GM21390 (cell line): Measurements from ENCODE around the gene NBAS.
A peak's percentile ranks its signal among the peaks of the same experiment; 100 is the strongest.

Source experiments
- ATAC-seq: cut with Tn5 transposase; IDR thresholded peaks from one replicate; pipeline ENCODE4 v1.9.1; 2021; ENCODE audit not compliant: unreplicated experiment

NBAS gene

GRCh38 chr2:15560988-15561573 lies at the start of gene NBAS:
Gene NBAS (minus strand): TSS chr2:15561334. CDS start chr2:15561304, 30 bp downstream.
- ATAC-seq: peak; percentile 87

GRCh38 chr2:15610430-15610952 lies 49.4 kb upstream of the NBAS start:
- no peak for ATAC-seq

- no peak for ATAC-seq
Measured at GRCh38 chr2:15609341-15610042, 48.4 kb upstream of the NBAS start.

- no peak for ATAC-seq
Measured at GRCh38 chr2:15608392-15608761, 47.2 kb upstream of the NBAS start.

DNA sequence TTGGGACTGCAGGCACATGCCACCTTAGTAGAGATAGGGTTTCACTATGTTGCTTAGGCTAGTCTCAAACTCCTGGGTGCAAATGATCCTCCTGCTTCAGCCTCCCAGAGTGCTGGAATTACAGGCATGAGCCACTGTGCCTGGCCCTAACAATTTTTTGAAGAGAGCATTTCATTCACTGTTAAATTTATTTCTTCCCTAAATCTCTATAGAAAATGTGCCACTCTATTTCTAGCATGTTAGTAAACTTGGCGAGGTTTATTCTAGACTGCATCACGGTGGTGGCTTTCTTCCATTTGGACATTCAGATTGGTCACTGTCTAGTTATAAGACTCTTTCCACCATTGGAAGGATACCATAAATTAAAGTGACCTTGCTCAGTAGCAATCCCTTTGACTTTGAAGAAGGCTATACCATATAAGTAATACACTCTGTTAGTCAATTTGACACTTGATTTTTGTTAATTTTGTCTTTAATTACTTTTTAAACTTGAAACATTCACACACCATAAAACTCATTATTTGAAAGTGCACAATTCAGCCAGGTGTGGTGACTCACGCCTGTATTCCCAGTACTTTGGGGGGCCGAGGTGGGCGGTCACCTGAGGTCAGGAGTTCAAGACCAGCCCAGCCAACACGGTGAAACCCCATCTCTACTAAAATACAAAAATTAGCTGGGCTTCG lies 46.7 kb upstream of the NBAS start:
- ATAC-seq: no peak

DNA sequence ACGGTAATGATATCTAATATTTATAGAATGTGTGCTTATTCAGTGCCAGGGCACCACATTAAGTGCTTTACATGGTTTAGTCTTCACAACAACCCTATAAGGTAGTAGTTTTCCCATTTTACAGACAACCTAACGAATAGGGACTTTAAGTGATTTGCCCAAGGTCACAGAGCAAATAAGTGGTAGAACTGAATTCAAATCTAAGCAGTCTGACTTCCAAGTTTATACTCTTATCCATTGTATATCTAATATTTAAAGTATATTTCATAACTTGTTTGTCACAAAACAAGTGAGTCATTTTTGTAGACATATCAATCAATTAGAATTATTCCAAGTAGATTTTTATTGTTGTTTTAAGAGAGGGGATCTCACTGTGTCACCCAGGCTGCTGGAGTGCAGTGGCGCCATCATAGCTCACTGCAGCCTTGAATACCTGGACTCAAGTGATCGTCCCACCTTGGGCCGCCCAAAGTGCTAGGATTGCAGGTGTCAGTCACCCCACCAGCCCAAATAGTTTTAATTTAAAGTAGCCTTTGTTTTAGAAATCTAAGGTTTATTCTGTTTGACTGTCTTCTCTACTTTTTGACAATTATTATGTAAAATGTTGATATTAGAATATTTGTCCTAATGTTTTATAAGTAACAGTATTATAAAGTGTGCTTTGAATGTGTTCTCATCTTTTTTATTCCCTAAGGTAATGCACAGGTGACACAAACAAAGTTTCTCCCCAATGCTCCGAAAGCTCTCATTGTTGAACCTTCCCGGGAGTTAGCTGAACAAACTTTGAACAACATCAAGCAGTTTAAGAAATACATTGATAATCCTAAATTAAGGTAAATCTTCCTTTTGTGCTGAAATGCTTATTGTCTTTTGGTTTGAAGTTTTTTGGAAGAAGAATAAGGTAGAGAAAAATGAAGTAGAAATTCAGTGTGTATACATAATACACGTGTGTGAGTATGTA lies 45.6 kb upstream of the NBAS start:
- ATAC-seq: no peak

- no peak for ATAC-seq
Measured at GRCh38 chr2:15605721-15606120, 44.6 kb upstream of the NBAS start.

GRCh38 chr2:15603948-15604347 lies 42.8 kb upstream of the NBAS start:
- ATAC-seq: no peak

GRCh38 chr2:15603044-15603765 lies 42.1 kb upstream of the NBAS start:
- ATAC-seq: no peak

DNA sequence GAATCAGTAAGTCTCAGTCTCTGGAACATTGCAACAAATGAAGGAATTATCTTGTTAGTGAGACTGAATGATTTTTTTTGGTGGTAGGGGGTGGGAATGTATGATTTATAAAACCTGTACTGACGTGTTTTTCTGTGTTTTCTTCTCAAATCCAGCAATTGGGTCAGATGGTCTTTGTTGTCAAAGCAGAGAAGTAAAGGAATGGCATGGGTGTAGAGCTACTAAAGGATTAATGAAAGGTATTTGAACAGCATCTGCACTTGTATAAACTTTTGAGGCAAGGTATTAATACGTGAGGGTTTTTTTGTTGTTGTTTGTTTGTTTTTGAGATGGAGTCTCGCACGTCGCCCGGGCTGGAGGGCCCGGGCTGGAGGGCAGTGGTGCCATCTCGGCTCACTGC lies 41.3 kb upstream of the NBAS start:
- no peak for ATAC-seq

DNA sequence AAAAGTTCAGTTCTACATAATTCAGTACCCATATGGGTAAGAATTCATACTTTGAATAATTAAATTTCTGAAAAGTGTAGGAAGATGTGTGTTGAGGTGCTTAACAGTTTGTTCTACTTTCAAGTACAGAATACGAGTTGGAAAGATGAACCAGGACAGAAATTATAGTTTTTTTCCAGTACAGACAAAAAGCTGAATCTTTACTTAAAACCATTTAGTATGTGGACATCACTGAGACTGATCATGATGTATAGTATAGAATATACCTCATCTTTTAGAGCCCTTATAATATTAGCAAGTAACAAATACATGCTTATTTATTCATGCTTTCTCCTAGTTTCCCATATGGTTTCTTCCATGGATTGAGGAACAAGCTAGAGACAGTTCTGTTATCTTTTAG lies 40.5 kb upstream of the NBAS start:
- no peak for ATAC-seq

GRCh38 chr2:15599994-15600393 lies 38.9 kb upstream of the NBAS start:
- ATAC-seq: no peak

- ATAC-seq: no peak
Measured at GRCh38 chr2:15596968-15597367, 35.8 kb upstream of the NBAS start.

GRCh38 chr2:15596350-15596749 lies 35.2 kb upstream of the NBAS start:
- ATAC-seq: no peak

GRCh38 chr2:15595936-15596335 lies 34.8 kb upstream of the NBAS start:
- no peak for ATAC-seq

GRCh38 chr2:15595342-15595905 lies 34.3 kb upstream of the NBAS start:
- ATAC-seq: no peak

GRCh38 chr2:15594291-15595256 lies 33.4 kb upstream of the NBAS start:
- ATAC-seq: no peak

DNA sequence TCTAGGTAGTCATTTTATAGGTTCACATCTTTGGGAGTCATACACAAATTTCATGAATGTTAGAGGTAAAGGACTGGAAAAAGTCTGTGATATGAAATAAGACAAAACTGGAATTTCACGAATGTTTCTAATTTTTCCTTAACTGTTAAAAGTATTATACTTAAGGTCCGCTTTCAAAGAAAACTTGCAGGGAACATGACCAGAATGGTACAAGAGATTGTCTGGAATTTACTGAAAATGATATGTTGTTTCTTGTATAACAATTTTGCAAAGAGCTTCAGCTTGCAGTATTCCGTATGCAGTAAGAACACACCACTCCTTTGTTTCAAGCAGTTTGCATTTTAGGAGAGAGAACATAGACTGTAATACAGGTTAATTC lies 32.2 kb upstream of the NBAS start:
- ATAC-seq: no peak
